Measurements from ENCODE around the gene RNF115. TPM values are rescaled to one million over a fixed set of nuclear protein-coding genes. Genes with fewer than 3 reads are reported as not detected.

Gene RNF115
- total and polyA plus RNA-seq, 2 of the 8 experiments (the other 6 are each of a cell fraction or from before 2014, with no cell fraction given): 4.7 to 10.8 TPM

DNA sequence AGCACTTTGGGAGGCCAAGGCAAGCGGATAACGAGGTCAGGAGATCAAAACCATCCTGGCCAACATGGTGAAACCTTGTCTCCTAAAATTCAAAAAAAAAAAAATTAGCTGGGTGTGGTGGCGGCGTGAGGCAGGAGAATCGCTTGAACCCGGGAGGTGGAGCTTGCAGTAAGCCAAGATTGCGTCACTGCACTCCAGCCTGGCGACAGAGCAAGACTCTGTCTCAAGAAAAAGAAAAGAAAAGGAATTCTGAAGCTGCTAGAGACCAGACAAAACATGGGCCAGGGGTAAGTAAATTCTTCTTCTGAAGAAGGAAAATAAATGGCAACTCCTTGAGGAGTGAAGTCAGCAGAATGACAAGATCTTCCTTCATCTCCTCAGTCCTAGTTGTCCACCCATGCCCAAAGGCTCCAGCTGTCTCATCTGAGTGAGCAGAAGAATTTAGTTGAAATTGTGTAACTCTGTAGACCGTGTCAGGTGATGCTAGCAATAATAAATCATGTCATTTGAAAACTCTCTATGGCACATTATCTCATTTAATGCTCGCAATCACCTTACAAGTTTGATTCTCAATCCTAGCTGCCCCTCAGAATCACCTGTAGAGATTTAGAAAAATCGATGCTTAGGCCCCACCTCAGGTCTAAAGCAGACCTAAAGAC is 131.0 kb downstream of the RNF115 start (continued):
- TF ChIP-seq, protein P1, sequence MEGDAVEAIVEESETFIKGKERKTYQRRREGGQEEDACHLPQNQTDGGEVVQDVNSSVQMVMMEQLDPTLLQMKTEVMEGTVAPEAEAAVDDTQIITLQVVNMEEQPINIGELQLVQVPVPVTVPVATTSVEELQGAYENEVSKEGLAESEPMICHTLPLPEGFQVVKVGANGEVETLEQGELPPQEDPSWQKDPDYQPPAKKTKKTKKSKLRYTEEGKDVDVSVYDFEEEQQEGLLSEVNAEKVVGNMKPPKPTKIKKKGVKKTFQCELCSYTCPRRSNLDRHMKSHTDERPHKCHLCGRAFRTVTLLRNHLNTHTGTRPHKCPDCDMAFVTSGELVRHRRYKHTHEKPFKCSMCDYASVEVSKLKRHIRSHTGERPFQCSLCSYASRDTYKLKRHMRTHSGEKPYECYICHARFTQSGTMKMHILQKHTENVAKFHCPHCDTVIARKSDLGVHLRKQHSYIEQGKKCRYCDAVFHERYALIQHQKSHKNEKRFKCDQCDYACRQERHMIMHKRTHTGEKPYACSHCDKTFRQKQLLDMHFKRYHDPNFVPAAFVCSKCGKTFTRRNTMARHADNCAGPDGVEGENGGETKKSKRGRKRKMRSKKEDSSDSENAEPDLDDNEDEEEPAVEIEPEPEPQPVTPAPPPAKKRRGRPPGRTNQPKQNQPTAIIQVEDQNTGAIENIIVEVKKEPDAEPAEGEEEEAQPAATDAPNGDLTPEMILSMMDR (IDR thresholded peaks at IDR 0.05; ENCODE audit: control extremely low read depth in 1 of 3, insufficient read depth in 1 of 3, low read depth in 1 of 3, low read length in 3 of 3): no peak
- TF ChIP-seq CBX8 (IDR thresholded peaks at IDR 0.05; ENCODE audit: borderline replicate concordance, low read depth, low read length) (no peak), RFX5 (IDR thresholded peaks at IDR 0.05; ENCODE audit: borderline replicate concordance, low read depth, low read length) (no peak), EP300 (IDR thresholded peaks at IDR 0.05; ENCODE audit: borderline replicate concordance in 1 of 2, low read depth in 2 of 2, low read length in 2 of 2) (no peak)

Measured in H1 (cell line).